Neural progenitor cell (in vitro differentiated cells): ENCODE results near the gene ATP8B2. TPM values are rescaled to one million over a fixed set of nuclear protein-coding genes. Genes with fewer than 3 reads are reported as not detected.
"Not testable (repeated sequence)": the region's sequence is repeated elsewhere in the genome, so short reads cannot be mapped to it uniquely, and the experiment has no call there.

Experiments used
- DNase-seq: peaks from one replicate; pipeline ENCODE4 v3.0.0-alpha.2; 2016; ENCODE audit warnings: low spot score
- H2AFZ ChIP-seq: fragments of 200-600 bp; sonication (generic); replicated peaks from 2 replicates; pipeline ENCODE4 v1.6.1; 2016; ENCODE audit warnings: antibody characterized with exemption
- H3F3A ChIP-seq: fragments of 200-600 bp; sonication (generic); 2 replicates; pipeline ENCODE4 v1.6.1; 2016; ENCODE audit warnings: antibody characterized with exemption, low read depth
- H3K27ac ChIP-seq: fragments of 200-600 bp; sonication (generic); 2 replicates; pipeline ENCODE4 v1.5.1; 2016; ENCODE audit warnings: mild to moderate bottlenecking
- H3K27me3 ChIP-seq: fragments of 200-600 bp; sonication (generic); 2 replicates; pipeline ENCODE4 v1.6.1; 2016; ENCODE audit warnings: mild to moderate bottlenecking, moderate library complexity
- H3K36me3 ChIP-seq: fragments of 200-600 bp; sonication (generic); 2 replicates; pipeline ENCODE4 v1.5.1; 2016
- H3K4me1 ChIP-seq: fragments of 200-600 bp; sonication (generic); 2 replicates; pipeline ENCODE4 v1.6.1; 2016; ENCODE audit warnings: mixed run types
- H3K4me2 ChIP-seq: fragments of 200-600 bp; sonication (generic); 2 replicates; pipeline ENCODE4 v1.6.1; 2016
- H3K4me3 ChIP-seq: fragments of 200-600 bp; sonication (generic); 2 replicates; pipeline ENCODE4 v1.5.1; 2016
- H3K79me2 ChIP-seq: fragments of 200-600 bp; sonication (generic); 2 replicates; pipeline ENCODE4 v1.6.1; 2016; ENCODE audit warnings: low read depth
- H3K9ac ChIP-seq: fragments of 200-600 bp; sonication (generic); 2 replicates; pipeline ENCODE4 v1.6.1; 2016
- H3K9me3 ChIP-seq: fragments of 200-600 bp; sonication (generic); 2 replicates; pipeline ENCODE4 v1.5.1; 2016; ENCODE audit warnings: low read depth
- H4K20me1 ChIP-seq: fragments of 200-600 bp; sonication (generic); 2 replicates; pipeline ENCODE4 v1.6.1; 2016; ENCODE audit warnings: low read depth
- H3K27ac Mint-ChIP-seq: 3 replicates; pipeline ENCODE4 v1.8.0; 2021; ENCODE audit warnings: mixed read lengths
- H3K27me3 Mint-ChIP-seq: 2 replicates; pipeline ENCODE4 v1.8.0; 2022; ENCODE audit warnings: low read depth, mild to moderate bottlenecking, inconsistent platforms, moderate library complexity, mixed read lengths; ENCODE audit not compliant: insufficient read depth
- H3K36me3 Mint-ChIP-seq: 3 replicates; pipeline ENCODE4 v1.8.0; 2021; ENCODE audit warnings: mixed read lengths
- H3K4me1 Mint-ChIP-seq: 3 replicates; pipeline ENCODE4 v1.8.0; 2021; ENCODE audit warnings: mixed read lengths
- H3K4me3 Mint-ChIP-seq: 3 replicates; pipeline ENCODE4 v1.8.0; 2021; ENCODE audit warnings: mild to moderate bottlenecking, moderate library complexity, mixed read lengths
- H3K9me3 Mint-ChIP-seq: 3 replicates; pipeline ENCODE4 v1.8.0; 2020; ENCODE audit warnings: mixed read lengths
- CTCF ChIP-seq: fragments of 200-600 bp; sonication (generic); IDR thresholded peaks from 2 replicates; pipeline ENCODE4 v1.5.1; 2017; ENCODE audit warnings: antibody characterized with exemption, mild to moderate bottlenecking
- EZH2 ChIP-seq: fragments of 200-600 bp; sonication (generic); IDR thresholded peaks from 2 replicates; pipeline ENCODE4 v1.6.1; 2017; ENCODE audit warnings: antibody characterized with exemption, mild to moderate bottlenecking, moderate library complexity
- EZH2phosphoT487 ChIP-seq: fragments of 200-600 bp; sonication (generic); IDR thresholded peaks from 2 replicates; pipeline ENCODE4 v1.6.1; 2017; ENCODE audit warnings: antibody characterized with exemption
- total RNA-seq: library from RNA; depleted of rRNA; stranded (reverse); fragments of >200 nt; gene quantifications from 2 replicates; pipeline ENCODE4 v1.2.3, GENCODE V29; 2015; ENCODE audit warnings: low replicate concordance

Gene ATP8B2
- total RNA-seq, 1 donor from 2014 or later: 41.6 TPM

GRCh38 chr1:154320882-154321608 is 4.3 kb upstream of the ATP8B2 start, which contains the start of gene AQP10:
AQP10 (plus strand) TSS chr1:154321093; CDS start chr1:154321156, 63 bp downstream.
- Histone ChIP-seq H3K27me3 (no peaks in the 10 kb centered on the region), H3K4me1 (no peaks in the 10 kb centered on the region), H3K4me3 (no peak within 1 kb of the TSS), H3K27ac (no peak within 1 kb of the TSS), H3K79me2 (no peaks in the 10 kb centered on the region), H3K36me3 (no peaks in the 10 kb centered on the region), H3K9ac (no peak within 1 kb of the TSS), H3F3A (peaks cover 8% of the 10 kb centered on the region), H3K4me2 (no peak within 1 kb of the TSS), H3K9me3 (no peaks in the 10 kb centered on the region), H2AFZ (peak within 1 kb of the TSS; percentile 6), H4K20me1 (no peaks in the 10 kb centered on the region)
- TF ChIP-seq EZH2phosphoT487 (no peak), EZH2 (no peak), CTCF (no peak)
- no peak for DNase-seq
- Mint-ChIP-seq H3K4me1 (no peaks in the 10 kb centered on the region), H3K36me3 (no peaks in the 10 kb centered on the region), H3K27me3 (peaks cover 8% of the 10 kb centered on the region), H3K4me3 (no peak within 1 kb of the TSS), H3K27ac (no peak within 1 kb of the TSS), H3K9me3 (peaks cover 16% of the 10 kb centered on the region)

- H3K9me3 Mint-ChIP-seq: peaks cover 16% of the 10 kb centered on the region
- not testable (repeated sequence) for H3K27ac Mint-ChIP-seq, H3K4me3 Mint-ChIP-seq
Measured at GRCh38 chr1:154321609-154321934, 3.8 kb upstream of the ATP8B2 start.

GRCh38 chr1:154323493-154323892 is 1.8 kb upstream of the ATP8B2 start:
- no peak for TF ChIP-seq EZH2phosphoT487
- no peak for TF ChIP-seq EZH2
- TF ChIP-seq CTCF: no peak
- Mint-ChIP-seq H3K27me3 (peaks cover 2% of the 10 kb centered on the region), H3K27ac (no peak overlapping the region), H3K4me3 (peak overlapping the region; percentile 28), H3K9me3 (peaks cover 4% of the 10 kb centered on the region), H3K36me3 (no peaks in the 10 kb centered on the region), H3K4me1 (peaks cover 20% of the 10 kb centered on the region)
- H4K20me1 ChIP-seq: peaks cover 20% of the 10 kb centered on the region
- H3K36me3 ChIP-seq: no peaks in the 10 kb centered on the region
- peaks cover 12% of the 10 kb centered on the region for H3F3A ChIP-seq
- no peak overlapping the region for H3K4me2 ChIP-seq
- no peaks in the 10 kb centered on the region for H3K9me3 ChIP-seq
- no peak overlapping the region for H3K9ac ChIP-seq
- H3K27me3 ChIP-seq: no peaks in the 10 kb centered on the region
- peaks cover 15% of the 10 kb centered on the region for H3K4me1 ChIP-seq
- DNase-seq: no peak
- no peak overlapping the region for H3K4me3 ChIP-seq
- no peak overlapping the region for H3K27ac ChIP-seq
- no peak overlapping the region for H2AFZ ChIP-seq
- peaks cover 18% of the 10 kb centered on the region for H3K79me2 ChIP-seq

More at GRCh38 chr1:154321609-154321934, 3.8 kb upstream of the ATP8B2 start:
- H3K4me3 ChIP-seq, H3K9me3 ChIP-seq, H3K4me2 ChIP-seq, H3K36me3 Mint-ChIP-seq, H3K27me3 Mint-ChIP-seq, DNase-seq, H3K4me1 ChIP-seq, H3K27ac ChIP-seq, H3K27me3 ChIP-seq, H3K4me1 Mint-ChIP-seq, H3K9ac ChIP-seq, H3K79me2 ChIP-seq, H4K20me1 ChIP-seq, H3K36me3 ChIP-seq, H2AFZ ChIP-seq: not testable (repeated sequence)
- peaks cover 12% of the 10 kb centered on the region for H3F3A ChIP-seq

- H3K27ac Mint-ChIP-seq: no peak overlapping the region
- no peaks in the 10 kb centered on the region for H3K36me3 Mint-ChIP-seq
- H3K4me2 ChIP-seq: peak overlapping the region; percentile 100
- H3K4me3 Mint-ChIP-seq: peak overlapping the region; percentile 96
- DNase-seq: no peak
- H4K20me1 ChIP-seq: peaks cover 26% of the 10 kb centered on the region
- H3K9ac ChIP-seq: no peak overlapping the region
- no peaks in the 10 kb centered on the region for H3K27me3 ChIP-seq
- TF ChIP-seq CTCF (no peak), EZH2phosphoT487 (no peak), EZH2 (no peak)
- peaks cover 24% of the 10 kb centered on the region for H3K4me1 Mint-ChIP-seq
- H3F3A ChIP-seq: peaks cover 18% of the 10 kb centered on the region
- H3K4me1 ChIP-seq: peaks cover 20% of the 10 kb centered on the region
- peaks cover 4% of the 10 kb centered on the region for H3K9me3 Mint-ChIP-seq
- H3K79me2 ChIP-seq: peaks cover 18% of the 10 kb centered on the region
- no peaks in the 10 kb centered on the region for H3K9me3 ChIP-seq
- peaks cover 4% of the 10 kb centered on the region for H3K27me3 Mint-ChIP-seq
- no peak overlapping the region for H3K27ac ChIP-seq
- H3K4me3 ChIP-seq: peak overlapping the region; percentile 98
- H2AFZ ChIP-seq: peak overlapping the region; percentile 97
- H3K36me3 ChIP-seq: no peaks in the 10 kb centered on the region
Measured at GRCh38 chr1:154324241-154324640, 1.1 kb upstream of the ATP8B2 start.
